ENCODE results near the gene TDRD6. TPM values are rescaled to one million over a fixed set of nuclear protein-coding genes. Genes with fewer than 3 reads are reported as not detected.

Gene TDRD6
- total RNA-seq, 4 donors from 2014 or later: 0.20 to 0.48 (median 0.41) TPM; not detected in 1

- in situ Hi-C loops (cut with MboI; ENCODE audit: low pct_ligation_motif_present in 1 of 4, low pct_unique_long_range_greater_than_20kb in 1 of 4, low sequenced_read_pairs in 3 of 4) (no loop called here), intact Hi-C loops (cut with DNase I; ENCODE audit: low total_unique reads) (no loop called here)
- Histone ChIP-seq H3K4me3 (peak overlapping the region in 3 of 4 donors; percentile 70 to 94 (median 73)), H3K4me1 (peaks cover 0 to 30% (median 15%) of the 10 kb centered on the region in 4 donors), H3K9me3 (no peaks in the 10 kb centered on the region), H3K36me3 (no peaks in the 10 kb centered on the region), H3K27ac (peak overlapping the region; percentile 80 to 90 (median 84)), H3K27me3 (no peaks in the 10 kb centered on the region)
- no peak for DNase-seq
- 7 to 19% methylated on average over 8 of the region's 8 CpGs for WGBS, 2 donors (ENCODE audit: low coverage in 1 of 2)
- TF ChIP-seq POLR2AphosphoS5 (IDR thresholded peaks at IDR 0.05) (no peak), CTCF (IDR thresholded peaks at IDR 0.05) (no peak), POLR2A (IDR thresholded peaks at IDR 0.05) (no peak), EP300 (IDR thresholded peaks at IDR 0.05; ENCODE audit: low read depth) (no peak)
Observed at GRCh38 chr6:46651816-46652215, 35.9 kb upstream of the TDRD6 start.

GRCh38 chr6:46652232-46652602, 35.5 kb upstream of the TDRD6 start:
- Histone ChIP-seq H3K27me3 (no peaks in the 10 kb centered on the region), H3K36me3 (no peaks in the 10 kb centered on the region), H3K9me3 (no peaks in the 10 kb centered on the region), H3K4me3 (peak overlapping the region; percentile 70 to 94 (median 72)), H3K27ac (peak overlapping the region; percentile 80 to 90 (median 84)), H3K4me1 (peaks cover 0 to 30% (median 15%) of the 10 kb centered on the region in 4 donors)
- in situ Hi-C loops (cut with MboI; ENCODE audit: low pct_ligation_motif_present in 1 of 4, low pct_unique_long_range_greater_than_20kb in 1 of 4, low sequenced_read_pairs in 3 of 4): no loop called here
- no peak for DNase-seq
- TF ChIP-seq CTCF (IDR thresholded peaks at IDR 0.05) (no peak), POLR2A (IDR thresholded peaks at IDR 0.05) (no peak), EP300 (IDR thresholded peaks at IDR 0.05; ENCODE audit: low read depth) (no peak)
- intact Hi-C loops (cut with DNase I; ENCODE audit: low total_unique reads): no loop called here
- 2 to 3% methylated on average over 3 to 6 of the region's 6 CpGs for WGBS, 2 donors (ENCODE audit: low coverage in 1 of 2)

GRCh38 chr6:46652603-46653438, 34.9 kb upstream of the TDRD6 start, which contains the start of the genes CYP39A1 and SLC25A27:
CYP39A1 (minus strand) TSS chr6:46652818; CDS start chr6:46652582, 236 bp downstream.
SLC25A27 (plus strand) TSS chr6:46652975; CDS start chr6:46653193, 218 bp downstream.
- 1% methylated on average over 16 to 52 of the region's 72 CpGs for WGBS, 2 donors (ENCODE audit: low coverage in 1 of 2)
- H3K27ac ChIP-seq: peak within 1 kb of the TSS; percentile 80 to 90 (median 84)
- in situ Hi-C loops (cut with MboI; ENCODE audit: low pct_ligation_motif_present in 1 of 4, low pct_unique_long_range_greater_than_20kb in 1 of 4, low sequenced_read_pairs in 3 of 4) (no loop called here), intact Hi-C loops (cut with DNase I; ENCODE audit: low total_unique reads) (no loop called here)
- H3K4me3 ChIP-seq: peak within 1 kb of the TSS; percentile 70 to 94 (median 72)
- TF ChIP-seq CTCF (IDR thresholded peaks at IDR 0.05): peak in 1 of 5 experiments; percentile 9
- TF ChIP-seq POLR2AphosphoS5 (IDR thresholded peaks at IDR 0.05): peak; percentile 77 to 86 (median 84)
- TF ChIP-seq EP300 (IDR thresholded peaks at IDR 0.05; ENCODE audit: low read depth): no peak
- peak; percentile 62 for TF ChIP-seq POLR2A (IDR thresholded peaks at IDR 0.05)
- H3K27me3 ChIP-seq: no peaks in the 10 kb centered on the region
- peaks cover 0 to 30% (median 15%) of the 10 kb centered on the region in 4 donors for H3K4me1 ChIP-seq
- DNase-seq: peak; percentile 96
- no peaks in the 10 kb centered on the region for H3K9me3 ChIP-seq
- no peaks in the 10 kb centered on the region for H3K36me3 ChIP-seq

- TF ChIP-seq POLR2A (IDR thresholded peaks at IDR 0.05) (no peak), EP300 (IDR thresholded peaks at IDR 0.05; ENCODE audit: low read depth) (no peak), CTCF (IDR thresholded peaks at IDR 0.05) (no peak), POLR2AphosphoS5 (IDR thresholded peaks at IDR 0.05) (no peak)
- intact Hi-C loops (cut with DNase I; ENCODE audit: low total_unique reads) (no loop called here), in situ Hi-C loops (cut with MboI; ENCODE audit: low pct_ligation_motif_present in 1 of 4, low pct_unique_long_range_greater_than_20kb in 1 of 4, low sequenced_read_pairs in 3 of 4) (no loop called here)
- peak overlapping the region; percentile 70 to 94 (median 72) for H3K4me3 ChIP-seq
- H3K9me3 ChIP-seq: no peaks in the 10 kb centered on the region
- DNase-seq: no peak
- H3K36me3 ChIP-seq: no peaks in the 10 kb centered on the region
- WGBS, 2 donors (ENCODE audit: low coverage in 1 of 2): 18% methylated on average over 7 to 10 of the region's 10 CpGs
- no peaks in the 10 kb centered on the region for H3K27me3 ChIP-seq
- peaks cover 0 to 30% (median 15%) of the 10 kb centered on the region in 4 donors for H3K4me1 ChIP-seq
- H3K27ac ChIP-seq: peak overlapping the region; percentile 80 to 90 (median 84)
Observed at GRCh38 chr6:46653439-46654195, 34.1 kb upstream of the TDRD6 start.

Data from transverse colon (tissue), 4 donors.